Brain microvascular endothelial cell (primary cell): Measurements from ENCODE around the gene PRPF18.

ENCODE experiments used
- DNase-seq: peaks from one replicate; pipeline ENCODE4 v3.0.0-alpha.2; 2020
- H3K27ac ChIP-seq: fragments of 250-450 bp; sonication (Bioruptor Pico); 2 replicates; pipeline ENCODE4 v1.5.1; 2020; ENCODE audit warnings: mild to moderate bottlenecking, moderate library complexity
- H3K27me3 ChIP-seq: fragments of 250-450 bp; sonication (Bioruptor Pico); replicated peaks from 2 replicates; pipeline ENCODE4 v1.5.1; 2020; ENCODE audit warnings: mild to moderate bottlenecking
- H3K36me3 ChIP-seq: fragments of 250-450 bp; sonication (Bioruptor Pico); replicated peaks from 2 replicates; pipeline ENCODE4 v1.5.1; 2020; ENCODE audit warnings: mild to moderate bottlenecking
- H3K4me3 ChIP-seq: 2 replicates; pipeline ENCODE4 v1.5.1; 2011; ENCODE audit warnings: low read depth, mild to moderate bottlenecking, control low read depth, low read length, moderate library complexity
- in situ Hi-C: cut with HindIII; loops from 2 replicates; pipeline ENCODE4 v1.10.0; 2017; ENCODE audit warnings: low sequenced_read_pairs, low pct_ligation_motif_present
- TF ChIP-seq, protein P1 (sequence below): IDR thresholded peaks from 2 replicates; pipeline ENCODE4 v1.5.1; 2011; ENCODE audit warnings: low read depth, mild to moderate bottlenecking, moderate library complexity, low read length, control low read depth, inconsistent platforms; ENCODE audit errors: missing control alignments

The PRPF18 gene

DNA sequence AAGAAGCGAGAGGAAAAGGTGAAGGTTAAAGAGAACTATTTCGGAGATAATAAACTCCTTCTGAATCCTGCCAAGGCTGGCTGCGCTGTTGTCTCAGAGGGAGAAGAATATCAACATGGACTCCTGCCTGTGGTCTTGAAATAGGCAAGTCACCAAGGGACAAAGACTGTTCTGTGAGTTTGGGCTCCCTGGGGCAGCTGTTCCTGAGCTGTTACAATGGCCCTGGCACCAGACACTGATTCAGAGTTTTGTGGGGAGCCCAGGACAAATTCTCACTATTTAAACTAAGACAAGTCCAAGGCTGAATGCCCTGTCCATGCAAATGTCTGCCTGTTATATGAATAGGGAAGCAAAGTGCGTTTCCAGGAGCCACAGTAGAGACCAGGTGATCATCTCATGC is 81.4 kb downstream of the PRPF18 start:
- peaks cover 95% of the 10 kb centered on the region for H3K36me3 ChIP-seq
- in situ Hi-C loops: no loop called here
- TF ChIP-seq, protein P1, sequence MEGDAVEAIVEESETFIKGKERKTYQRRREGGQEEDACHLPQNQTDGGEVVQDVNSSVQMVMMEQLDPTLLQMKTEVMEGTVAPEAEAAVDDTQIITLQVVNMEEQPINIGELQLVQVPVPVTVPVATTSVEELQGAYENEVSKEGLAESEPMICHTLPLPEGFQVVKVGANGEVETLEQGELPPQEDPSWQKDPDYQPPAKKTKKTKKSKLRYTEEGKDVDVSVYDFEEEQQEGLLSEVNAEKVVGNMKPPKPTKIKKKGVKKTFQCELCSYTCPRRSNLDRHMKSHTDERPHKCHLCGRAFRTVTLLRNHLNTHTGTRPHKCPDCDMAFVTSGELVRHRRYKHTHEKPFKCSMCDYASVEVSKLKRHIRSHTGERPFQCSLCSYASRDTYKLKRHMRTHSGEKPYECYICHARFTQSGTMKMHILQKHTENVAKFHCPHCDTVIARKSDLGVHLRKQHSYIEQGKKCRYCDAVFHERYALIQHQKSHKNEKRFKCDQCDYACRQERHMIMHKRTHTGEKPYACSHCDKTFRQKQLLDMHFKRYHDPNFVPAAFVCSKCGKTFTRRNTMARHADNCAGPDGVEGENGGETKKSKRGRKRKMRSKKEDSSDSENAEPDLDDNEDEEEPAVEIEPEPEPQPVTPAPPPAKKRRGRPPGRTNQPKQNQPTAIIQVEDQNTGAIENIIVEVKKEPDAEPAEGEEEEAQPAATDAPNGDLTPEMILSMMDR: no peak

DNA sequence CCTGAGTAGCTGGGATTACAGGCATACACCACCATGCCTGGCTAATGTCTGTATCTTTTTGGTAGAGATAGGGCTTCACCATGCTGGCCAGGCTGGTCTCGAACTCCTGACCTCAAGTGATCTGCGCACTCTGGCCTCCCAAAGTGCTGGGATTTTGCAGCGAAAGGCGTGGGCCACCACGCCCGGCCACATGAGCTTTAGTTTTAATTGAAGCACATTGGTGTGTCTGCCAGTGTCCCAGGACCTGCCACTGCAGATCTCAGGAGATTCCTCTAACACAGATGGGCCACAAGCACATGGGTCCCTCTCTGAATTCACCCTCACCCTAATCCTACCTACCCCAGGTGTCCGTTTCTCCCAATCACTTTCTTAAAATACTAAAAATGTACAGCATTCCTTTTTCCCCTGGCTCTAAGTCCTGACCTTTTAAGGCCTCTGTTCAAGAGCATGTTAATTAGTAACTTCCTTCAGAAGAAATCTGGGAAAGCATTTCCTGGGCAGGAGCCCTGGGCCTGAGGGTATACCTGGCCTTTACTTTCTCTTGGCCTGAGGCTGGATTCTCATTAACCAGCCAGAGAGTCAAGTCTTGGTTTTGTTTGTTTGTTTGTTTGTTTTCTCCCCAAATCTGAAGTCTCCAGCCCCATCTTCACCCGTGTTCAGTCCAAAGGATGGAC is 82.6 kb downstream of the PRPF18 start:
- DNase-seq: no peak
- TF ChIP-seq, protein P1: no peak
- no peak overlapping the region for H3K27ac ChIP-seq
- in situ Hi-C loops: no loop called here
- no peaks in the 10 kb centered on the region for H3K27me3 ChIP-seq
- H3K4me3 ChIP-seq: no peak overlapping the region
- peaks cover 93% of the 10 kb centered on the region for H3K36me3 ChIP-seq

More for the DNA sequence above, 81.4 kb downstream of the PRPF18 start:
- no peak overlapping the region for H3K27ac ChIP-seq
- H3K27me3 ChIP-seq: no peaks in the 10 kb centered on the region
- no peak for DNase-seq
- H3K4me3 ChIP-seq: no peak overlapping the region

DNA sequence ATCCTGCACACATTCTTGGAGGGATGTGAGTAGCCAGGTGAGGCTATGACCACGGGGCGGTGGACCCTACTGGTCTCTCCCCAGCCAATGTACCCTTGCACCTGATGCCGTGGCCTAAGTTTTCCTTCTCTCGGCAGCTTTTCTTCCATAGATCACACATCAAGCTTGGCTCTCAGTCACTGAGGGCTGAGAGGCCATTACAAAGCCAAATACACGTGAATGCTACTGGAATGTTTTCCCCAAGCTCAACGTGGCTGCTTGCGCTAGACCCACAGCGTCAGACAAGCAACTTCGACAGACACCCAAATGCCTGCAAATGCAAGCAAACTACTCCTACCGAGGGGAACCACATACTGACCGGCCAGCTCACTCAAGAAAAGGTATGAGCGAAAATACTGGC is 83.1 kb downstream of the PRPF18 start:
- Histone ChIP-seq H3K27ac (no peak overlapping the region), H3K4me3 (no peak overlapping the region), H3K36me3 (peaks cover 93% of the 10 kb centered on the region), H3K27me3 (no peaks in the 10 kb centered on the region)
- TF ChIP-seq, protein P1: no peak
- DNase-seq: no peak
- in situ Hi-C loops: no loop called here

DNA sequence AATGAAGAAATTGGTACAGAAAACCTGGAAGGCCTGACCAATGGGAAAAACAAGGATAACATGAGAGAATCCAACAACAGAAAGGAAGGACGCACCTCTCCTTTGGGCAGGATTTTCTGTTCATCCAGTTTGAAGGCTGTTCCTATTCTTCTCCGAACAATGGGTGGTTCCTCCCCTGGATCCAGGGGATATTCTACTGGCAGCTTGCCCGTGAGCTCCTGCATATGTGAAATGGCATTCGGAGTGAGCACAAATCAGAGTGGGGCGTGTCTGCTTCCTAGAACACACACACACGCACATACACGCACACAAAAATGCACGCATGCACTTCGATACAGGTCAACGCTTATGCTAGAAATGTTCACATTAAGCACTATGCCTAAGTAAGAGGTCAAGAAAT is 83.5 kb downstream of the PRPF18 start:
- in situ Hi-C loops: no loop called here
- TF ChIP-seq, protein P1: no peak
- Histone ChIP-seq H3K27me3 (no peaks in the 10 kb centered on the region), H3K4me3 (no peak overlapping the region), H3K27ac (no peak overlapping the region), H3K36me3 (peaks cover 93% of the 10 kb centered on the region)
- DNase-seq: no peak

DNA sequence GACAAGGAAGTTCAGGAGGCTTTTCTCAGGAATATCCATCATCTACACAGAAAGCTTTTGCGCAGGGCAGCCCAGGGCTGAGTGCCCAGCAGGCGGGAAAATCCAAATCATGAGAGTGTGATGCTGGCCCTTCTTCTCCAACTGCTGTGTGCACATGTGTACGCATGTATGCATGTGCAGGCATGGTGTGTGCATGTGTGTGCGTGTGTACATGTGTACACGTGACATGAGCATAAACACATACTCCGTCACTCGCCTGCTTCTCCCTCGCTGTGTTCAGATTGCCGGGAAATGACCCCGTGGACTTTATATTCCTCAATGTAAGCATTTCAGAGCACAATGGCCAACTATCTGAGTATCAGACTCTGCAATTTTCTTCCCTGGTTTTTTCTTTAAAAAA is 85.1 kb downstream of the PRPF18 start:
- H3K27me3 ChIP-seq: no peaks in the 10 kb centered on the region
- in situ Hi-C loops: no loop called here
- TF ChIP-seq, protein P1: no peak
- H3K4me3 ChIP-seq: no peak overlapping the region
- H3K27ac ChIP-seq: no peak overlapping the region
- H3K36me3 ChIP-seq: peaks cover 86% of the 10 kb centered on the region
- DNase-seq: no peak

DNA sequence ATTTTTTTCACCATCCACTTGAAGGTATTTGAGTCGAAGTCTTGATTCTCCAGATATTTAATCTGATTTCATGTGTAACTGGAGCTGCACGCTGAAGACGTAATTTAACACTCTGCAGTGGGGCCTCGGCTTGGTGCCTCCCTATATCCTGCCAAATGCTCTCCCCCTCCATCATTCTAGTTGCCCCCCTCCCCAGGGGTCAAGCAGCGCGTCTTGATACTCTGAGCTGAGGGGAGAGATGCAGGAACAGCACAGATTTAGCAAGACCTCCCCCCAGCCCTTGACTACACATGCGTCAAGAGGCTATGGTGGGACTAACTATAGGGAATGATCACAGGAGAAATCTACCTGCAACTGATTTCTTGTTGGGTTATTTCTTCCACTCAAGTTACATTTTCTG is 85.8 kb downstream of the PRPF18 start:
- TF ChIP-seq, protein P1: no peak
- H3K27me3 ChIP-seq: no peaks in the 10 kb centered on the region
- in situ Hi-C loops: no loop called here
- peaks cover 88% of the 10 kb centered on the region for H3K36me3 ChIP-seq
- no peak overlapping the region for H3K4me3 ChIP-seq
- H3K27ac ChIP-seq: no peak overlapping the region
- no peak for DNase-seq
